COLO668 (cell line): ENCODE data around the gene CD151.
A peak's percentile ranks its signal among the peaks of the same experiment; 100 is the strongest.

ENCODE experiments used
- DNase-seq: peaks from one replicate; lab custom pipeline; 2025; ENCODE audit not compliant: unreplicated experiment; lab: John Stamatoyannopoulos, UW

CD151 gene

DNA sequence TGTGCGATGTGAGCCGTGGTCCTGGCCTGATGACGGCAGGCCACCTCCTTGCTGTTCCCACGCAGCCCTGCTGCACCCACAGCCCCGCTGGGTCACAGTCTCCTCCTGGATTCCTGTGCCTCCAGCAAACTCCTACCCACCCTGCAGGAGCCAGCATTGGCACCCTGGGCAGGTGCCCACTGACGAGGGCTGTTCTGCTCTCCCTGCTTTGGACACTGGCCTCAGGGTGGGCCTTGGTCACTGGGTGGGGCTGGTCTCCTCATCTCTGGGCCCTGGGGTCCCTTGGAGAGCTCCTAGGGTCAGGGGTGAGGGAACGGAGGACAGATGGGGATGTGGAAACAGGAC, 22.6 kb downstream of the CD151 start:
- DNase-seq: no peak

DNA sequence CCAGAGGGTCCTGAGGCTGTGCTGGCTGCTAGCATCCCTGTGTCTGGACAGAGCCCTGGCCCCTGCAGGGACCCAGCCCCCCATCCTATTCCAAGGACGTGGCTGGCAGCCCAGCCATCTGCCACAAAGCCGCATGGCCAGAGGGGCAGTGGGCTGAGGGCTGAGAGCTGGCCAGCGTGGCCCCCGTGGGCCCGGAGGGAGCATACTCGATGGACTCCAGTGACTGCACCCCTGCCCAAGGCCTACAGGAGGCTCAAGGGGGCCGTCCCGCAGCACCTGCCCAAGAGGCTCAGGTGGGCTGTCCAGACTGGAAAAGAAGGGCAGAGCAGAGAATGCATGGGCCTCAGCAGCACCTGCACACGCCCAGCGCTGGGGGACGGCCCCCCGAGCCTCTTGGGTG, 23.0 kb downstream of the CD151 start:
- no peak for DNase-seq

- no peak for DNase-seq
Measured at GRCh38 chr11:856397-856796, 23.6 kb downstream of the CD151 start.

DNA sequence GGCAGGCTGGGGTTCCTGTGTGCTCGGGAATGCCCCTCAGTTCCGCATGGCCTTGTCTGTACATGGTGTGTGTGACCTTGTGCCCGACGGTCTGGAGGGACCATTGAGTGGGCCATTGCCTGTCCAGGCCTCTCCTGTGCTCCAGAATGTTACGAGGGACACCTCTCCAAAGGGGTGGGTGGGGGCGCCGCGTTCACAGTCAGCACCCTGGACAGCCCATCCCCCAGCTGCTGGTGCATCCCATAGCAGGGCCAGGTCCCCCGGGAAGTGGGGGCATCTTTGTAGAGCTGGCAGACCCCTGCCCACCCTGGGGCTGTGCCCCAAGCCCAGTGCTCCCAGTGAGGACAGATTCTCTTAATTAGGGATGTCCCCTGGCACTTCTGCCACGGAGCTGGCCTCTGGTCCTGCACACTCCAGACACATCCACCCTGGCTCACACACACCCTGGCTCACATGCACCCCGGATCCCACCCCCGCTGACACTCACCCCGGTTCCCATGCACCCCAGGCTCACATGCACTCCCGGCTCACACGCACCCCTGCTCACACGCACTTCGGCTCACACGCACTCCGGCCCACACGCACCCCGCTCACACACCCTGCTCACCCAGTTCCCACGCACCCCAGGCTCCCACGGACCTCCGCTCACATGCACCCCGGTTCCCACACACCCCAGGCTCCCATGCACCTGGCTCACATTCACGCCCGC, 25.5 kb downstream of the CD151 start:
- no peak for DNase-seq

DNA sequence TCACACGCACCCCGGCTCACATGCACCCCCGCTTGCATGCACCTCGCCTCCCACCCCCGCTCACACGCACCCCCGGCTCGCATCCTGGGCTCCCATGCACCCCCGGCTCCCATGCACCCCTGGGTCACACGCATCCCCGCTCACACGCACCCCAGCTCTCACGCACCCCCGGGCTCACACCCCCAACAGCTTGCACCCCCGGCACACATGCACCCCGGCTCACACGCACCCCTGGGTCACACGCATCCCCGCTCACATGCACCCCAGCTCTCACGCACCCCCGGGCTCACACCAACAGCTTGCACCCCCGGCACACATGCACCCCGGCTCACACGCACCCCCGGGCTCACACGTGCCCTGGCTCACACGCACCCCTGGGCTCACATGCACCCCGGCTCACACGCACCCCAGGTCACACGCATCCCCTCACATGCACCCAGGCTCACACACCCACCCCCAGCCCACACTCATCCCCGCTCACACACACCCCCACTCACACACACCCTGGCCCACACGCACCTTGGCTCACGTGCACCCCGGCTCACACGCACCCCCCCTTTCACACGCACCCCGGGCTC, 26.1 kb downstream of the CD151 start:
- no peak for DNase-seq

DNA sequence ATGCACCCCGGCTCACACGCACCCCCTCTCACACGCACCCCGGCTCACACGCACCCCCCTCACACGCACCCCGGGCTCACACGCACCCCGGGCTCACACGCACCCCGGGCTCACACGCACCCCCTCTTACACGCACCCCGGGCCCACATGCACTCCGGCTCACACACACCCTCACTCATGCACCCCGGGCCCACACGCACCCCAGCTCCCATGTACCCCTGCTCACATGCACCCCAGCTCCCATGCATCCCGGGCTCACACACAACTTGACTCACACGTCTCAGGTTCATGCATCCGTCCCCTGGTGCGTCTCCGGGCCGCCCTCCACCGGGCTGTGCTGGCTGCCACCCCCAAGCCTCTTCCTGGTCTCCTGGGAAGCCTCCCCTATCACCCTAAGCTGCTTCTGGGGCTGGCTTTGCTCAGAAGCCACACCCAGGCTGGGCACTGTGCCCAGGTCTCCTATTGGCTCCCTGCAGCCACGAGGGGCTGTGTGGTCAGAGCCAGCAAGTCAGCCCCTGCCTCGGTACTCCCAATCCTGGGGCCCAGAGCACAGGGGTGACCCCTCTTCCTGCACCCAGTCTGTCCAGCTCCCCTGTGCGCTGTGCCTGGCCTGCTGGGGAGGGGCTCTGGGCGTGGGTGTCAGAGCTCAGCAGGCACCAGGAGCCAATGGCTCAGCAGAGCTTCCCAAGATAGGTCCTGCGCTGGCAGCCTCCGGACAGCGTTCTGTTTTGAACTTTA, 26.8 kb downstream of the CD151 start:
- DNase-seq: peak; percentile 63

- DNase-seq: no peak
Measured at GRCh38 chr11:860234-861104, 27.7 kb downstream of the CD151 start.

DNA sequence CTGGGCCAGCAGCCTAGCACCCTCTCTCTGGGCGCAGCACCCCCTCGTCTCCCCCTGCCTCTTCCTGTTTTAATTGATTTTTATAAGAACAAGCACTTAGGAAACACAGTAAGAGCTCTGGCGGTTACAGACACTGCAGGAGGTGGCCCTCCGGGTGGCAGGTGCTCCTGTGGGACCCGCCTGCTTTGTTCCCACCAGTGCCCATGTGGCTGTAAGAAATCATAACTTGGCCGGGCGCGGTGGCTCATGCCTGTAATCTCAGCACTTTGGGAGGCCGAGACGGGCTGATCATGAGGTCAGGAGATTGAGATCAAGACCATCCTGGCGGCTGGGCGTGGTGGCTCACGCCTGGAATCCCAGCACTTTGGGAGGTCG, 28.3 kb downstream of the CD151 start:
- peak; percentile 4 for DNase-seq

- DNase-seq: peak; percentile 27
Measured at GRCh38 chr11:862081-862661, 29.4 kb downstream of the CD151 start.

GRCh38 chr11:862696-863022, 29.9 kb downstream of the CD151 start:
- DNase-seq: no peak

- no peak for DNase-seq
Measured at GRCh38 chr11:863023-863909, 30.5 kb downstream of the CD151 start.

GRCh38 chr11:863910-864827, 31.4 kb downstream of the CD151 start:
- no peak for DNase-seq

GRCh38 chr11:864898-865297, 32.1 kb downstream of the CD151 start:
- DNase-seq: no peak

DNA sequence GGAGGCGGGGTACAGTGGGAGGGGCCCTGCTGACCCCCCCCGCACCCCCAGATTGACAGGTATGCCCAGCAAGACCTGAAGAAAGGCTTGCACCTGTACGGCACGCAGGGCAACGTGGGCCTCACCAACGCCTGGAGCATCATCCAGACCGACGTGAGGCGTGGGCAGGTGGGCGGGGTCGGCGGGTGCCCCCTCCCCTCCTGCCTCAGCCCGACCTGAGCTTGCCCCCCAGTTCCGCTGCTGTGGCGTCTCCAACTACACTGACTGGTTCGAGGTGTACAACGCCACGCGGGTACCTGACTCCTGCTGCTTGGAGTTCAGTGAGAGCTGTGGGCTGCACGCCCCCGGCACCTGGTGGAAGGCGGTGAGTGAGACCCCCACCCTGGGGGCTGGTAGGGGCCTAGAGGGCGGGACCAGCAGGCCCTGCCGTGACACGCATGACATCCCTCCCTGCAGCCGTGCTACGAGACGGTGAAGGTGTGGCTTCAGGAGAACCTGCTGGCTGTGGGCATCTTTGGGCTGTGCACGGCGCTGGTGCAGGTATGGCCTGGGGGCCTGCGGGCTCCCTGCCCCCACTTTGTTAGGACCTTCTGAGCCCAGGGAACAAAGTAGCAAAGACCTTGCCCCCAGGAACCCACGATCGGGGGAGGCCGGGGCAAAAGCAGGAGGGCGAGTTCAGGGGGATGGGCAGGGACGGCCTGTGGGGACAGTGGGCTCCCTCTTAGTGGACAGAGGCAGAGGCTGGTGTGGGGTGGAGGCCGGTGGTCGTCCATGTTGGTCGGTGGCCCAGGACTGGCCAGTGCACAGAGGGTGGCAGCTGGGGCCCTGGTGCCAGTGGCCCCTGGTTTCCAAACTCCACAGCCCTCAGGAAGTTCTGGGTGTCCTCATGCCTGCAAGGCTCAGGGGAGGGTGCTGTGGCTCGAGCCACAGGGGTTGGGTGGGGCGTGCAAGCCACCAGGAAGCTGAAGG, 33.0 kb downstream of the CD151 start:
- DNase-seq: no peak

GRCh38 chr11:866481-866880, 33.7 kb downstream of the CD151 start:
- DNase-seq: no peak

GRCh38 chr11:867856-868358, 35.2 kb downstream of the CD151 start:
- DNase-seq: no peak

DNA sequence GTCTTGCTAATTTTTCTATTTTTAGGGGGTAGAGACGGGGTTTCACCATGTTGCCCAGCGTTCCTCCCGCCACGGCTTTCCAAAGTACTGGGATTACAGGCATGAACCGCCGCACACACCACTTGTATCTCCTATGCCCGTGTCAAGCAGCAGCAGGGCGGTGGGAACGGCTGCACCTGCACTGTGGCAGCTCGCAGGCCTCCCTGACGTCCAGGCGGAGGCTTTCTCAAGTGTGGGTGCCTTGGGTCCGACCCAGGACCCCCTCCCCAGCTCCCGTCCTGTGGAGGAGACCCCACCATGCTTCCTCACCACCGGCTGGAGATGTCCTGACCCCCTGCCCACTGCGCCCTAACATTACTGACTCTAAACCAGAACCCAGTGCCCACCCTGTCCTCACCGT, 35.6 kb downstream of the CD151 start:
- DNase-seq: no peak

GRCh38 chr11:868802-869201, 36.0 kb downstream of the CD151 start:
- DNase-seq: no peak
